ENCODE results near the gene ZNF827. TPM values are rescaled to one million over a fixed set of nuclear protein-coding genes. Genes with fewer than 3 reads are reported as not detected.

The ZNF827 gene
- total RNA-seq, 4 donors from 2014 or later, result 23.9 to 52.3 (median 29.3) TPM

DNA sequence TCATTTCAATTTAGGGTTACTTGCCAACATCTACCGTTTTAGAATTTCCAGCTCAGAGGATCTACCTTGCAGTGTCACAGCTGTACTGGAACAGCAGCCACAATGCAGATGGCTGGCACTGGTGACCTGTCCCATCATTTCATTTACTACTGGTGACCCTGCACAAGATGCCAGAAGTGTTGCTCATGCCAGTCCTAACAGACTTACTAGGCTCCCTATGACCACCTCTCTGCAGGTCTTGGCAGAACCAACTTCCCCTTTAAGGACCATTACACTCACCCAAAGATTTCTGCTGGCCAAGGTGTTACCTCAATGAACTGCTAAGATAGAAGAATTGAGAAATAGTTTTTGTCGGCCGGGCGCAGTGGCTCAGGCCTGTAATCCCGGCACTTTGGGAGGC lies 151.8 kb downstream of the ZNF827 start:
- Histone ChIP-seq H3K27me3 (no peaks in the 10 kb centered on the region), H3K9me3 (no peaks in the 10 kb centered on the region), H3K36me3 (no peaks in the 10 kb centered on the region), H3K27ac (no peak overlapping the region), H3K4me1 (peaks cover 6 to 19% of the 10 kb centered on the region in 2 donors), H3K4me3 (replicated peaks in 1 of 3) (no peak overlapping the region)
- no peak for TF ChIP-seq POLR2A (IDR thresholded peaks at IDR 0.05)
- 86 to 92% methylated on average over 5 of the region's 5 CpGs for WGBS, 2 donors
- DNase-seq, result no peak
- intact Hi-C loops (cut with DNase I), result no loop called here

DNA sequence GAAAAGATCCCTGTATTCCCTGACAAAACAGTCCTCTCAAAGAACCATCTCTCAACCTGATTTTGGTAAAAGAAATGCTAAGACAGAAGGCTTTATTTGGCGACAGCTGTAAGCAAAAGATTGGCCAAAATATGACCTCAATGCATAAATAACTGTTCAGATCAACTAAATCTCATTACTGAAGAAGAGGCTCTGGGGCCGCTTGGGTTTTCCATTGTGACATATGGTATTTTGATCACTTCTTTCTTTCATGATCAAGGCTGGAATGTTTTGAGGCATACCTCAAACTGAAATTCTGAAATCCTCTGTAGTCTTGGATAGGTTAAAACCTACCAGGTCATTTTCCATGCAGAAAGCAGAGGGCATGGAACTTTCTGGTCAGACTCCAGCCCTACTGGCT lies 152.4 kb downstream of the ZNF827 start:
- Histone ChIP-seq H3K27me3 (no peaks in the 10 kb centered on the region), H3K27ac (no peak overlapping the region), H3K36me3 (no peaks in the 10 kb centered on the region), H3K4me3 (replicated peaks in 1 of 3) (no peak overlapping the region), H3K9me3 (no peaks in the 10 kb centered on the region), H3K4me1 (peaks cover 6 to 19% of the 10 kb centered on the region in 2 donors)
- intact Hi-C loops (cut with DNase I), result no loop called here
- WGBS, 2 donors, result 90 to 96% methylated on average over 2 of the region's 2 CpGs
- no peak for DNase-seq
- TF ChIP-seq, protein P1, sequence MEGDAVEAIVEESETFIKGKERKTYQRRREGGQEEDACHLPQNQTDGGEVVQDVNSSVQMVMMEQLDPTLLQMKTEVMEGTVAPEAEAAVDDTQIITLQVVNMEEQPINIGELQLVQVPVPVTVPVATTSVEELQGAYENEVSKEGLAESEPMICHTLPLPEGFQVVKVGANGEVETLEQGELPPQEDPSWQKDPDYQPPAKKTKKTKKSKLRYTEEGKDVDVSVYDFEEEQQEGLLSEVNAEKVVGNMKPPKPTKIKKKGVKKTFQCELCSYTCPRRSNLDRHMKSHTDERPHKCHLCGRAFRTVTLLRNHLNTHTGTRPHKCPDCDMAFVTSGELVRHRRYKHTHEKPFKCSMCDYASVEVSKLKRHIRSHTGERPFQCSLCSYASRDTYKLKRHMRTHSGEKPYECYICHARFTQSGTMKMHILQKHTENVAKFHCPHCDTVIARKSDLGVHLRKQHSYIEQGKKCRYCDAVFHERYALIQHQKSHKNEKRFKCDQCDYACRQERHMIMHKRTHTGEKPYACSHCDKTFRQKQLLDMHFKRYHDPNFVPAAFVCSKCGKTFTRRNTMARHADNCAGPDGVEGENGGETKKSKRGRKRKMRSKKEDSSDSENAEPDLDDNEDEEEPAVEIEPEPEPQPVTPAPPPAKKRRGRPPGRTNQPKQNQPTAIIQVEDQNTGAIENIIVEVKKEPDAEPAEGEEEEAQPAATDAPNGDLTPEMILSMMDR (IDR thresholded peaks at IDR 0.05), result no peak
- no peak for TF ChIP-seq POLR2A (IDR thresholded peaks at IDR 0.05)

GRCh38 chr4:145785391-145786008 lies 153.1 kb downstream of the ZNF827 start:
- no peak for DNase-seq
- Histone ChIP-seq H3K9me3 (no peaks in the 10 kb centered on the region), H3K4me1 (peaks cover 6 to 19% of the 10 kb centered on the region in 2 donors), H3K36me3 (no peaks in the 10 kb centered on the region), H3K4me3 (replicated peaks in 1 of 3) (no peak overlapping the region), H3K27me3 (no peaks in the 10 kb centered on the region), H3K27ac (no peak overlapping the region)
- WGBS, 2 donors, result 31 to 52% methylated on average over 2 of the region's 2 CpGs
- TF ChIP-seq POLR2A (IDR thresholded peaks at IDR 0.05), result no peak
- TF ChIP-seq, protein P1 (IDR thresholded peaks at IDR 0.05), result no peak
- intact Hi-C loops (cut with DNase I), result no loop called here

GRCh38 chr4:145784036-145784435 lies 154.6 kb downstream of the ZNF827 start:
- Histone ChIP-seq H3K4me3 (replicated peaks in 1 of 3) (no peak overlapping the region), H3K36me3 (no peaks in the 10 kb centered on the region), H3K9me3 (no peaks in the 10 kb centered on the region), H3K4me1 (peaks cover 10 to 25% of the 10 kb centered on the region in 2 donors), H3K27me3 (no peaks in the 10 kb centered on the region), H3K27ac (no peak overlapping the region)
- intact Hi-C loops (cut with DNase I), result no loop called here
- no peak for DNase-seq
- TF ChIP-seq, protein P1 (IDR thresholded peaks at IDR 0.05), result no peak
- no peak for TF ChIP-seq POLR2A (IDR thresholded peaks at IDR 0.05)
- 87 to 93% methylated on average over 2 of the region's 2 CpGs for WGBS, 2 donors

- Histone ChIP-seq H3K36me3 (no peaks in the 10 kb centered on the region), H3K4me1 (peaks cover 14 to 27% of the 10 kb centered on the region in 2 donors), H3K9me3 (no peaks in the 10 kb centered on the region), H3K4me3 (replicated peaks in 1 of 3) (no peak overlapping the region), H3K27me3 (no peaks in the 10 kb centered on the region), H3K27ac (no peak overlapping the region)
- TF ChIP-seq, protein P1 (IDR thresholded peaks at IDR 0.05), result no peak
- no peak for TF ChIP-seq POLR2A (IDR thresholded peaks at IDR 0.05)
- intact Hi-C loops (cut with DNase I), result no loop called here
- peak; percentile 16 to 22 for DNase-seq
- 74 to 75% methylated on average over 5 of the region's 5 CpGs for WGBS, 2 donors
Measured at GRCh38 chr4:145782756-145783155, 155.9 kb downstream of the ZNF827 start.

Data from thyroid gland (tissue), 4 donors.